Karpas-422 (cell line): ENCODE measurements around the gene OR52D1. TPM values are rescaled to one million over a fixed set of nuclear protein-coding genes. Genes with fewer than 3 reads are reported as not detected.

Source experiments
- DNase-seq: peaks from one replicate; pipeline ENCODE4 v3.0.0-alpha.2; 2015
- H2AFZ ChIP-seq: fragments of 200-600 bp; sonication (generic); 2 replicates; pipeline ENCODE4 v1.6.1; 2014; ENCODE audit warnings: antibody characterized with exemption, low read length, mixed read lengths
- H3K27ac ChIP-seq: fragments of 200-600 bp; sonication (generic); 2 replicates; pipeline ENCODE4 v1.5.1; 2014; ENCODE audit warnings: mild to moderate bottlenecking, low read length, moderate library complexity
- H3K27me3 ChIP-seq: fragments of 200-600 bp; sonication (generic); 2 replicates; pipeline ENCODE4 v1.6.1; 2014; ENCODE audit warnings: low read length, mixed read lengths
- H3K36me3 ChIP-seq: fragments of 200-600 bp; sonication (generic); 2 replicates; pipeline ENCODE4 v1.6.1; 2014; ENCODE audit warnings: low read length, mixed read lengths; ENCODE audit not compliant: insufficient read depth
- H3K4me1 ChIP-seq: fragments of 200-600 bp; sonication (generic); 2 replicates; pipeline ENCODE4 v1.6.1; 2014; ENCODE audit warnings: mild to moderate bottlenecking, low read length, mixed read lengths
- H3K4me2 ChIP-seq: fragments of 200-600 bp; sonication (generic); 2 replicates; pipeline ENCODE4 v1.6.1; 2014; ENCODE audit warnings: low read length, low read depth, mild to moderate bottlenecking; ENCODE audit not compliant: poor library complexity, severe bottlenecking
- H3K4me3 ChIP-seq: fragments of 200-600 bp; sonication (generic); 2 replicates; pipeline ENCODE4 v1.5.1; 2014; ENCODE audit warnings: mild to moderate bottlenecking, antibody characterized with exemption, low read length, mixed read lengths
- H3K79me2 ChIP-seq: fragments of 200-600 bp; sonication (generic); 2 replicates; pipeline ENCODE4 v1.6.1; 2014; ENCODE audit warnings: mild to moderate bottlenecking, low read length, mixed read lengths
- H3K9ac ChIP-seq: fragments of 200-600 bp; sonication (generic); 2 replicates; pipeline ENCODE4 v1.6.0; 2014; ENCODE audit warnings: low read length
- H3K9me2 ChIP-seq: fragments of 200-600 bp; sonication (generic), shearing (Covaris generic); replicated peaks from 2 replicates; pipeline ENCODE4 v1.6.0; 2014; ENCODE audit warnings: mild to moderate bottlenecking, low read length, moderate library complexity; ENCODE audit not compliant: insufficient read depth
- H3K9me3 ChIP-seq: fragments of 300-700, 200-600 bp; sonication (generic); 2 replicates; pipeline ENCODE4 v1.6.1; 2014; ENCODE audit warnings: low read length, mixed read lengths
- H4K20me1 ChIP-seq: fragments of 200-600 bp; sonication (generic); 2 replicates; pipeline ENCODE4 v1.6.1; 2014; ENCODE audit warnings: mild to moderate bottlenecking, antibody characterized with exemption, low read length, low read depth; ENCODE audit not compliant: insufficient read depth
- total RNA-seq: library from RNA; depleted of rRNA; stranded (reverse); fragments of >200 nt; shearing (Covaris generic); gene quantifications from 2 replicates; pipeline ENCODE4 v1.2.3, GENCODE V29; 2014; ENCODE audit warnings: low replicate concordance; rRNA removed

Gene OR52D1
- total RNA-seq, result not detected in 2 replicates

GRCh38 chr11:5488385-5488784 lies at the start of gene OR52D1:
OR52D1 (plus strand) TSS chr11:5488685; CDS start chr11:5488707, 22 bp downstream.
- Histone ChIP-seq H4K20me1 (no peaks in the 10 kb centered on the region), H3K4me1 (no peaks in the 10 kb centered on the region), H2AFZ (no peak within 1 kb of the TSS), H3K9me3 (no peaks in the 10 kb centered on the region), H3K9ac (no peak within 1 kb of the TSS), H3K36me3 (no peaks in the 10 kb centered on the region), H3K27ac (no peak within 1 kb of the TSS), H3K4me3 (no peak within 1 kb of the TSS), H3K4me2 (no peak within 1 kb of the TSS), H3K9me2 (no peaks in the 10 kb centered on the region), H3K27me3 (no peaks in the 10 kb centered on the region), H3K79me2 (no peaks in the 10 kb centered on the region)
- no peak for DNase-seq

- H3K27ac ChIP-seq, result no peak within 1 kb of the TSS
- no peaks in the 10 kb centered on the region for H3K79me2 ChIP-seq
- H4K20me1 ChIP-seq, result no peaks in the 10 kb centered on the region
- no peaks in the 10 kb centered on the region for H3K9me3 ChIP-seq
- H3K27me3 ChIP-seq, result no peaks in the 10 kb centered on the region
- no peaks in the 10 kb centered on the region for H3K9me2 ChIP-seq
- H3K36me3 ChIP-seq, result no peaks in the 10 kb centered on the region
- DNase-seq, result no peak
- H3K4me3 ChIP-seq, result no peak within 1 kb of the TSS
- H3K9ac ChIP-seq, result no peak within 1 kb of the TSS
- H3K4me2 ChIP-seq, result no peak within 1 kb of the TSS
- no peaks in the 10 kb centered on the region for H3K4me1 ChIP-seq
- no peak within 1 kb of the TSS for H2AFZ ChIP-seq
Measured at GRCh38 chr11:5441414-5441813, 47.1 kb upstream of the OR52D1 start, which contains the start of gene OR51I1. OR51I1 (minus strand) TSS chr11:5441514; CDS start chr11:5441514, 0 bp downstream.

GRCh38 chr11:5443835-5444393 lies 44.6 kb upstream of the OR52D1 start:
- Histone ChIP-seq H3K4me1 (no peaks in the 10 kb centered on the region), H3K27ac (no peak overlapping the region), H3K9me2 (no peaks in the 10 kb centered on the region), H3K4me3 (no peak overlapping the region), H4K20me1 (no peaks in the 10 kb centered on the region), H3K4me2 (no peak overlapping the region), H3K36me3 (no peaks in the 10 kb centered on the region), H3K27me3 (no peaks in the 10 kb centered on the region), H3K9ac (no peak overlapping the region), H3K79me2 (no peaks in the 10 kb centered on the region), H2AFZ (no peak overlapping the region), H3K9me3 (no peaks in the 10 kb centered on the region)
- no peak for DNase-seq

GRCh38 chr11:5449023-5449422 lies 39.5 kb upstream of the OR52D1 start, which contains the start of gene OR51I2:
OR51I2 (plus strand) TSS chr11:5449323; CDS start chr11:5453489, 4,166 bp downstream.
- no peaks in the 10 kb centered on the region for H3K79me2 ChIP-seq
- no peaks in the 10 kb centered on the region for H3K9me3 ChIP-seq
- no peaks in the 10 kb centered on the region for H3K4me1 ChIP-seq
- H3K4me2 ChIP-seq, result no peak within 1 kb of the TSS
- no peak for DNase-seq
- no peaks in the 10 kb centered on the region for H3K27me3 ChIP-seq
- H3K36me3 ChIP-seq, result no peaks in the 10 kb centered on the region
- H4K20me1 ChIP-seq, result no peaks in the 10 kb centered on the region
- H3K4me3 ChIP-seq, result no peak within 1 kb of the TSS
- no peak within 1 kb of the TSS for H2AFZ ChIP-seq
- no peaks in the 10 kb centered on the region for H3K9me2 ChIP-seq
- no peak within 1 kb of the TSS for H3K9ac ChIP-seq
- H3K27ac ChIP-seq, result no peak within 1 kb of the TSS

- Histone ChIP-seq H3K36me3 (no peaks in the 10 kb centered on the region), H3K79me2 (no peaks in the 10 kb centered on the region), H3K9me2 (no peaks in the 10 kb centered on the region), H2AFZ (no peak overlapping the region), H3K27ac (no peak overlapping the region), H4K20me1 (no peaks in the 10 kb centered on the region), H3K9me3 (no peaks in the 10 kb centered on the region), H3K4me1 (no peaks in the 10 kb centered on the region), H3K4me3 (no peak overlapping the region), H3K9ac (no peak overlapping the region), H3K27me3 (no peaks in the 10 kb centered on the region), H3K4me2 (no peak overlapping the region)
- no peak for DNase-seq
Measured at GRCh38 chr11:5449432-5449831, 39.1 kb upstream of the OR52D1 start.

- Histone ChIP-seq H3K4me1 (no peaks in the 10 kb centered on the region), H2AFZ (no peak overlapping the region), H3K9ac (no peak overlapping the region), H3K9me2 (no peaks in the 10 kb centered on the region), H3K79me2 (no peaks in the 10 kb centered on the region), H3K27ac (no peak overlapping the region), H3K27me3 (no peaks in the 10 kb centered on the region), H3K36me3 (no peaks in the 10 kb centered on the region), H3K4me2 (no peak overlapping the region), H3K4me3 (no peak overlapping the region), H3K9me3 (no peaks in the 10 kb centered on the region), H4K20me1 (no peaks in the 10 kb centered on the region)
- DNase-seq, result no peak
Measured at GRCh38 chr11:5460983-5461621, 27.4 kb upstream of the OR52D1 start.

- Histone ChIP-seq H3K36me3 (no peaks in the 10 kb centered on the region), H3K4me2 (no peak overlapping the region), H3K79me2 (no peaks in the 10 kb centered on the region), H3K4me1 (no peaks in the 10 kb centered on the region), H3K9me3 (no peaks in the 10 kb centered on the region), H3K4me3 (no peak overlapping the region), H4K20me1 (no peaks in the 10 kb centered on the region), H3K9me2 (no peaks in the 10 kb centered on the region), H2AFZ (no peak overlapping the region), H3K9ac (no peak overlapping the region), H3K27me3 (no peaks in the 10 kb centered on the region), H3K27ac (no peak overlapping the region)
- no peak for DNase-seq
Measured at GRCh38 chr11:5467527-5467926, 21.0 kb upstream of the OR52D1 start.

GRCh38 chr11:5473921-5474320 lies 14.6 kb upstream of the OR52D1 start:
- H3K36me3 ChIP-seq, result no peaks in the 10 kb centered on the region
- no peak overlapping the region for H3K4me3 ChIP-seq
- no peaks in the 10 kb centered on the region for H3K4me1 ChIP-seq
- no peak for DNase-seq
- H4K20me1 ChIP-seq, result no peaks in the 10 kb centered on the region
- H3K79me2 ChIP-seq, result no peaks in the 10 kb centered on the region
- H2AFZ ChIP-seq, result no peak overlapping the region
- no peak overlapping the region for H3K27ac ChIP-seq
- H3K9me3 ChIP-seq, result no peaks in the 10 kb centered on the region
- no peak overlapping the region for H3K4me2 ChIP-seq
- no peaks in the 10 kb centered on the region for H3K27me3 ChIP-seq
- no peak overlapping the region for H3K9ac ChIP-seq
- H3K9me2 ChIP-seq, result no peaks in the 10 kb centered on the region
